ENCODE data around the gene PHF3.
A peak's percentile ranks its signal among the peaks of the same experiment; 100 is the strongest.

PHF3 gene

GRCh38 chr6:63635588-63636517, at the start of gene PHF3:
Gene PHF3, plus strand, starts transcription at chr6:63635802. Its CDS starts 10,750 bp downstream, at chr6:63646552.
- no peaks in the 10 kb centered on the region for H3K36me3 Mint-ChIP-seq
- peak within 1 kb of the TSS; percentile 98 for H3K27ac Mint-ChIP-seq
- H3K9me3 Mint-ChIP-seq (ENCODE audit: low read depth) = no peaks in the 10 kb centered on the region
- no peaks in the 10 kb centered on the region for H3K27me3 Mint-ChIP-seq
- H3K4me3 Mint-ChIP-seq = peak within 1 kb of the TSS; percentile 97
- peaks cover 49% of the 10 kb centered on the region for H3K4me1 Mint-ChIP-seq (ENCODE audit: low read depth)

- Mint-ChIP-seq H3K36me3 (no peaks in the 10 kb centered on the region), H3K4me1 (ENCODE audit: low read depth) (no peaks in the 10 kb centered on the region), H3K9me3 (ENCODE audit: low read depth) (no peaks in the 10 kb centered on the region), H3K4me3 (no peak overlapping the region), H3K27ac (no peak overlapping the region), H3K27me3 (peaks cover 2% of the 10 kb centered on the region)
Measured at GRCh38 chr6:63589952-63590411, 45.6 kb upstream of the PHF3 start.

GRCh38 chr6:63592886-63593285, 42.7 kb upstream of the PHF3 start:
- Mint-ChIP-seq H3K4me3 (no peak overlapping the region), H3K27me3 (peaks cover 5% of the 10 kb centered on the region), H3K9me3 (ENCODE audit: low read depth) (no peaks in the 10 kb centered on the region), H3K36me3 (no peaks in the 10 kb centered on the region), H3K27ac (no peak overlapping the region), H3K4me1 (ENCODE audit: low read depth) (peaks cover 3% of the 10 kb centered on the region)

GRCh38 chr6:63597141-63598048, 38.2 kb upstream of the PHF3 start:
- peak overlapping the region; percentile 91 for H3K4me3 Mint-ChIP-seq
- H3K9me3 Mint-ChIP-seq (ENCODE audit: low read depth) = no peaks in the 10 kb centered on the region
- H3K4me1 Mint-ChIP-seq (ENCODE audit: low read depth) = peaks cover 16% of the 10 kb centered on the region
- H3K27ac Mint-ChIP-seq = no peak overlapping the region
- no peaks in the 10 kb centered on the region for H3K36me3 Mint-ChIP-seq
- H3K27me3 Mint-ChIP-seq = peaks cover 5% of the 10 kb centered on the region

- peaks cover 5% of the 10 kb centered on the region for H3K27me3 Mint-ChIP-seq
- H3K27ac Mint-ChIP-seq = no peak overlapping the region
- H3K4me1 Mint-ChIP-seq (ENCODE audit: low read depth) = peaks cover 16% of the 10 kb centered on the region
- H3K9me3 Mint-ChIP-seq (ENCODE audit: low read depth) = no peaks in the 10 kb centered on the region
- H3K4me3 Mint-ChIP-seq = peak overlapping the region; percentile 91
- no peaks in the 10 kb centered on the region for H3K36me3 Mint-ChIP-seq
Measured at GRCh38 chr6:63598049-63599036, 37.3 kb upstream of the PHF3 start.

GRCh38 chr6:63599243-63599642, 36.4 kb upstream of the PHF3 start:
- Mint-ChIP-seq H3K36me3 (no peaks in the 10 kb centered on the region), H3K4me3 (peak overlapping the region; percentile 91), H3K9me3 (ENCODE audit: low read depth) (no peaks in the 10 kb centered on the region)

GRCh38 chr6:63600136-63600535, 35.5 kb upstream of the PHF3 start:
- Mint-ChIP-seq H3K4me3 (no peak overlapping the region), H3K27ac (no peak overlapping the region), H3K4me1 (ENCODE audit: low read depth) (peaks cover 16% of the 10 kb centered on the region), H3K36me3 (no peaks in the 10 kb centered on the region), H3K9me3 (ENCODE audit: low read depth) (no peaks in the 10 kb centered on the region), H3K27me3 (peaks cover 5% of the 10 kb centered on the region)

More at GRCh38 chr6:63599243-63599642, 36.4 kb upstream of the PHF3 start:
- peaks cover 16% of the 10 kb centered on the region for H3K4me1 Mint-ChIP-seq (ENCODE audit: low read depth)
- peaks cover 5% of the 10 kb centered on the region for H3K27me3 Mint-ChIP-seq
- no peak overlapping the region for H3K27ac Mint-ChIP-seq

- Mint-ChIP-seq H3K4me1 (ENCODE audit: low read depth) (no peaks in the 10 kb centered on the region), H3K27ac (no peak overlapping the region), H3K27me3 (peaks cover 3% of the 10 kb centered on the region), H3K4me3 (no peak overlapping the region), H3K36me3 (peaks cover 3% of the 10 kb centered on the region), H3K9me3 (ENCODE audit: low read depth) (no peaks in the 10 kb centered on the region)
Measured at GRCh38 chr6:63609231-63609630, 26.4 kb upstream of the PHF3 start.

GRCh38 chr6:63610944-63611343, 24.7 kb upstream of the PHF3 start:
- H3K9me3 Mint-ChIP-seq (ENCODE audit: low read depth) = no peaks in the 10 kb centered on the region
- H3K27me3 Mint-ChIP-seq = peaks cover 3% of the 10 kb centered on the region
- H3K27ac Mint-ChIP-seq = no peak overlapping the region
- H3K36me3 Mint-ChIP-seq = peaks cover 3% of the 10 kb centered on the region
- no peaks in the 10 kb centered on the region for H3K4me1 Mint-ChIP-seq (ENCODE audit: low read depth)
- H3K4me3 Mint-ChIP-seq = no peak overlapping the region

- Mint-ChIP-seq H3K4me3 (no peak overlapping the region), H3K27ac (no peak overlapping the region), H3K4me1 (ENCODE audit: low read depth) (no peaks in the 10 kb centered on the region), H3K27me3 (peaks cover 3% of the 10 kb centered on the region), H3K36me3 (peaks cover 3% of the 10 kb centered on the region), H3K9me3 (ENCODE audit: low read depth) (no peaks in the 10 kb centered on the region)
Measured at GRCh38 chr6:63611560-63611959, 24.0 kb upstream of the PHF3 start.

GRCh38 chr6:63615590-63615989, 20.0 kb upstream of the PHF3 start:
- Mint-ChIP-seq H3K27ac (no peak overlapping the region), H3K4me1 (ENCODE audit: low read depth) (no peaks in the 10 kb centered on the region), H3K4me3 (no peak overlapping the region), H3K9me3 (ENCODE audit: low read depth) (no peaks in the 10 kb centered on the region), H3K36me3 (no peaks in the 10 kb centered on the region), H3K27me3 (peaks cover 13% of the 10 kb centered on the region)

- no peak overlapping the region for H3K4me3 Mint-ChIP-seq
- no peaks in the 10 kb centered on the region for H3K9me3 Mint-ChIP-seq (ENCODE audit: low read depth)
- H3K4me1 Mint-ChIP-seq (ENCODE audit: low read depth) = no peaks in the 10 kb centered on the region
- H3K36me3 Mint-ChIP-seq = peaks cover 6% of the 10 kb centered on the region
- H3K27me3 Mint-ChIP-seq = peaks cover 6% of the 10 kb centered on the region
- no peak overlapping the region for H3K27ac Mint-ChIP-seq
Measured at GRCh38 chr6:63624091-63624490, 11.5 kb upstream of the PHF3 start.

GRCh38 chr6:63630466-63630865, 5.1 kb upstream of the PHF3 start:
- H3K27me3 Mint-ChIP-seq = no peaks in the 10 kb centered on the region
- H3K4me1 Mint-ChIP-seq (ENCODE audit: low read depth) = peaks cover 12% of the 10 kb centered on the region
- H3K36me3 Mint-ChIP-seq = peaks cover 6% of the 10 kb centered on the region
- no peaks in the 10 kb centered on the region for H3K9me3 Mint-ChIP-seq (ENCODE audit: low read depth)
- H3K4me3 Mint-ChIP-seq = no peak overlapping the region
- H3K27ac Mint-ChIP-seq = no peak overlapping the region

- peaks cover 39% of the 10 kb centered on the region for H3K4me1 Mint-ChIP-seq (ENCODE audit: low read depth)
- H3K36me3 Mint-ChIP-seq = no peaks in the 10 kb centered on the region
- H3K27ac Mint-ChIP-seq = peak overlapping the region; percentile 97
- no peaks in the 10 kb centered on the region for H3K9me3 Mint-ChIP-seq (ENCODE audit: low read depth)
- H3K4me3 Mint-ChIP-seq = peak overlapping the region; percentile 88
- H3K27me3 Mint-ChIP-seq = no peaks in the 10 kb centered on the region
Measured at GRCh38 chr6:63634630-63635029, 972 bp upstream of the PHF3 start.
